ENCODE results near the gene PPIE. TPM values are rescaled to one million over a fixed set of nuclear protein-coding genes. Genes with fewer than 3 reads are reported as not detected.
"Not testable (repeated sequence)": the region's sequence is repeated elsewhere in the genome, so short reads cannot be mapped to it uniquely, and the experiment has no call there.

PPIE gene
- total RNA-seq, 1 donor = 31.1 TPM

DNA sequence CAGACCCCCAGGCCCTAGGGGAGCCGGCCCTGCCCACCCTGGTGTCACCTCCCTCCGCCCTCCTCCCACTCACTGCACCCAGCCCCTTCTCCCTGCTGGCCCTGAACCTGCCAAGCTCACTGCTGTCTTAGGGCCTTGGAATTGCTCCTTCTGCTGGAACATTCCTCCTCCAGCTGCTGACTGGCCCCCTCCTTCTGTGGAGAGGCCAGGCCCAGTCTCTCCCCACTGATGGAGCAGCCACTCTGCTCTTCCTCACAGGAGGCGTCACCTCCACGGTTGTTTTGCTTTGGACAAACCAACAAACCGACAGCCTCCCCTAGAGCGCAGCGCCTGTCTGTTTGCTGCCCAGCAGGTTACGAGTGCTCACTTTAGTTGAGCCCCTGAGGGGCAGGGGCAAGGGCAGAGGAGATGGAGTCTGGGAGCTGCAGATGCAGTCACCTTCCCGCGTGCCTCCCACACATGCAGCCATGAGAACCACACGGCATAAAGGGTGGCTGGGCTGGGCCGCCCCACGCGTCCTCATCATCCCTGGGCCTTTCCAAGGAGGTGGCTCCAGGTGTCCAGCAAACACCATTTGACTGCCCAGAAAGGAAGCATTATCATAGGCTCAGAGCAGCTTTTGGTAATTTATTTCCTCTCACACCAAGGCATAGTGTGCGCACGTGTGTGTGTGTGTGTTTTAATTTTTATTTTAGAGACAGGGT is 23.0 kb downstream of the PPIE start:
- H3K4me3 ChIP-seq (ENCODE audit: low read depth, low read length) = no peak overlapping the region
- no peak for DNase-seq (ENCODE audit: low read depth)
- no peak for TF ChIP-seq CTCF (IDR thresholded peaks at IDR 0.05; ENCODE audit: insufficient read depth, low read depth, low read length)

DNA sequence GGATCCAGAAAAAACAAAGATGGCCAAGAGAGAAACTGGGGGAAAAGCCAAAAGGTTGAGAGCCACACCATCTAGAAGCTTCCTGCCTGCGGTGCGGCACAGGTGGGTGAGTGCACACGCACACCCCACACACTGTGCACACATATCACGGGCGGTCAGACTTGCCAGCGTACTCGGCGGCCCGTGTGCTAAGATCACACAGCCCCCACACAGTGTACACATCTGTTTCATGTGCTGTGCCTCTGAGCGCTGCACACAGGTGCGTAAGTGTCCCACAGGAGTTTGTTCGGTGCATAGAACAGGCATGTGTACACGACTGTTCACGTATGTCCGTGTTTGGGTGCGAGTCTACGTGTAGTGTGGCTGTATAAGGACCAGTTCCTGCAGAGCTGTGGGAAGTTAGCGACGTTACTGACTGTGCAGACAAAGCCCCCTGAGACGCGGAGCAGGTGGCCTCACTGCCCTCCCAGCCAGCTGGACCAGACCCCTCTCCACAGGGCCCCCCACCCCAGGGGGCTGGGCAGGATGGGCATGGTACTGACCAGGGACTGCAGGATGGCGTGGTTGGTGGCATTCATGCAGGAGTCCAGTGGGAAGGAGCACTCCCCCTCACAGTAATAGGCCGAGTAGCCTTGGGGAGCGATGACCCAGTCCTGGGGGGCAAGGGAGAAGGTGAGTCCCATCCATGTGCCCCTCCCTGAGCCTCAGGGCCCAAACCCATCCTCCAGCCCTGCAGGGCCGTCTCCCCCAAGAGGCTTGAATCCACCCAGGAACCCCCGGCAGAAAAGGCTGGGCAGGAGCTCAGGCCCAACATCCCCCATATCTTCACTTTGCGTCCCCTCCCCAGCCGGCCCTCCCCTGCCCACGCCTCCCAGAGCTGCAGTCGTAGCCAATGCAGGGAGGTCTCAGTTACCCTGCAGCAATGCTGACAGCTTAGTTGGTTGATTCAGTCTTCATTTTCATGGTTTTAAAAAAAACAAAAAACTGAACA is 24.2 kb downstream of the PPIE start:
- H3K4me3 ChIP-seq (ENCODE audit: low read depth, low read length) = no peak overlapping the region
- DNase-seq (ENCODE audit: low read depth) = no peak
- TF ChIP-seq CTCF (IDR thresholded peaks at IDR 0.05; ENCODE audit: insufficient read depth, low read depth, low read length) = no peak

DNA sequence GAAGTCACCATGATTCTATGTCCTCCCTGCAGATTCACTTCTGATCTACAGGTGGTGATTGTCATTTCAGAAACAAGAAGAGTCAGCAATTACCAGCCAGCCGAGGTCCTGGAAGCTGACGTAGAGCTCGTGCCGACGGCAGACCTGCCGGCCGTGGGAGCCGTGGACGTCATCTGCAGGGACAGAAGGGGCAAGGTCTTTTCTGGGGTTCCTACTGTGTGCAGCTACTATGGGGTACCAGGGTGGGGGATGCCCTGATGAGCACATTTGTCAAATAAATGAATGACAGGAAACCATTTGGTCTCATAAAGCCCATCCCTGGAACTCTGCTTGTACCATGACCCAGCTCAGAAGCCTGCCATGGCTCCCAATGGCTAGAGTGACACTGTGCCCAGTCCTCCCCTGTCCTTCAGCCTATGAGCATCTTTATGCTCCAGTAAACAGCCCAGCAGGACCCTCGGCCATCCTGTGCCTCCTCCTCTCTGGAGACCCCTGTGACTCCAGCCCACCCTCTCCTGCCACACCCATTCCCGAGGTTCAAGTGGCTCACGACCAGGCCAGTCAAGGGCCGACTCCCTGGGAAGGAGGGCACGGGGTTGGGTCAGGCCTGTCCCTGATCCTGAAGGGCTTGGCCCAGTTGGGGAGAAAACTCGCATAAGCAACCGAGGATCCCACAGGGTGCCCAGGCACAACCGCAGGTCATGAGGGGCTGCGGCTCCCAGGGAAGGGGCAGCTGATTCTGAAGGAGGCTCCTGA is 25.1 kb downstream of the PPIE start:
- DNase-seq (ENCODE audit: low read depth); H3K4me3 ChIP-seq (ENCODE audit: low read depth, low read length): not testable (repeated sequence)

GRCh38 chr1:39764512-39764911 is 25.8 kb downstream of the PPIE start:
- not testable (repeated sequence) for H3K4me3 ChIP-seq (ENCODE audit: low read depth, low read length); DNase-seq (ENCODE audit: low read depth)

DNA sequence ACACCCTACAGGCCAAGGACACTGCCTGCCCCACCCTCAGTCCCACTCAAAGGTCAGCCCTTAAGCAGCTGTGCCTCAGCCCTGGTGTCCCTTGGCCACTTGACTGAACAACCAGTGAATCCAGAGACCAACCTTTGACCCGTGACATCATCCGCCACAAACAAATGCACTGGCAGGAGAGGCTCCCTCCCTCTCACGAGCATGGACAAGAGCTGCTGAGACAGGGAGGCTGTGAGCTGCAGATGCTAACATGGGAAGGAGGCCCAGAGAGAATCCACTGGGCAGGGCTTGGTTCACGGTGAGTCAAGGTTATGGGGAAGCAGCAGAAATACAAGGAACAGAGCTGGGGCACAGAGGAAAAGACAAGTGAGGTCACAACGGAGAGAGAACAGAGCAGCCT is 27.8 kb downstream of the PPIE start:
- H3K4me3 ChIP-seq (ENCODE audit: low read depth, low read length); DNase-seq (ENCODE audit: low read depth): not testable (repeated sequence)

DNA sequence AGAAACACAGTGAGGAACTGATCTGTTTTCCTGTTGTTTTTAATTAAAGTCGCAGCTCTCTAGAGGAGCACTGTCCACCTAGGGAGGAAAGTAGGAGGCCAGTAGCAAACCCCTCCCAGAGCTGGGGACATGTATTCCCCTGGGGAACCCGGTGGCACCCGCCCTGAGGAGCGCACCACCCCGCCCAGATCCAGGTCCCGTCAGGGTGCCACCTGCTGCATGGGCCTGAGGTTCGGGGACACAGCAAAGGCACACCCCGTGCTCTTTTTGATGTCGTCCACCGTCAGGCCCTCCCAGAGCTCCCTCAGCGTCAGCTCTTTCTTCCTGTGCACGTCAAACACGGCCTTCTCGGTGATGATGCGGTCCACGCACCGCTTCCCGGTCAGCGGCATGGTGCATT is 30.8 kb downstream of the PPIE start:
- not testable (repeated sequence) for DNase-seq (ENCODE audit: low read depth); H3K4me3 ChIP-seq (ENCODE audit: low read depth, low read length)

GRCh38 chr1:39770100-39771021 is 31.7 kb downstream of the PPIE start:
- H3K4me3 ChIP-seq (ENCODE audit: low read depth, low read length) = peak overlapping the region; percentile 41
- peak; percentile 12 for DNase-seq (ENCODE audit: low read depth)

DNA sequence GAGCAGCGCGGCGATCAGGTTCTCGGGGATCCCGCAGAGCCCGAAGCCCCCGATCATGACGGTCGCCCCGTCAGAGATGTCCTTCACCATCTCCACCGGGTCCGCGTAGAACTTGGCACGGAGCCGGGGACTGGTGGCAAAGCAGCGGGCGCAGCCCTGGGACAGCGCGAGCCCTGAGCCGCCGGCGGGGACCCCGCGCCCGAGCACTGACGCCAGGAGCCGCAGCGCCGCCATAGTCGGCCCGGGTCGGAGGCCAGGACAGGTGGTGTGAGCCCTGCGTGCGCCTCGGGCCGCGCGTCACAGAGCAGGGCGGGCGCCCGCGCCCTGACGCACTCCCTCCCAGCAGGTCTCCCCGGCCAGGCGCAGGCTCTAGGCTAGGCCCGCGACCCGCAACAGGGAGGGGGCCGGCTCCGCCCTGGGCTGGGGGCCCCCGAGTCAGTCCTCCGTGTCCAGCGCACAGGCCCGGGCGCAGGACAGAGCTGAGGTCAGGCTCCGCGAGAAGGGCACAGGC is 32.4 kb downstream of the PPIE start, which contains the start of gene OXCT2:
OXCT2 (minus strand) TSS at position 327 of the 511 bp plus-strand sequence; CDS start at position 234, 93 bp downstream.
- DNase-seq (ENCODE audit: low read depth) = not testable (repeated sequence)
- H3K4me3 ChIP-seq (ENCODE audit: low read depth, low read length) = peak within 1 kb of the TSS; percentile 41

DNA sequence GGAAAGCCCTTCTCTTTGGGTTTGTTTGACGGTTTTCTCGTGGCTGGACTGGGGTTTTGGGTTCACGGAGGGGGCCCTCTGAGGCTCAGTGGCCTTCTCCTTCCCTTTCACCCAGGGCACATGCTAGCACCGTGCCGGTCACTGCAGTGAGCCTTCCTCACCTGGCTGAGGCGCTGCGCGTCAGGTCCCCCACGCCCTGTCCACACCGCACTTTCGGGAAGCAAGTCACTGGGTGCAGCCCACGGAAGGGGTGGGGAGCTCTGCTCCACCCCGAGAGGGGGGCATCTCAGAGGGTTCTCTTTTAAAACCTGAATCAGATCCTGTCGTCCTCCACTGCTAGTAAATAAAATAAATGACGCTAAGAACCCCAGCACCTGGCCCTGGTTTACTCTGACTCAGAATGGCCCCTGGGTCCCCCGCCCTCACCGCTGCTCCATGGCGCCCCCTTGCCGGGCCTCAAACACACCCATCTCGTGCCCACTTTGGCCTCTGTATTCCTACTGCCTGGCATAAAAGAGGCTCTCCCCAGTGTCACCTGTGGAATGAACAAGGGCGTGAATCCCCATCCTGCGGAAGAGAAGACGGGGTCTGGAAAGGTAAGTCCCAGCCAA is 34.8 kb downstream of the PPIE start:
- not testable (repeated sequence) for H3K4me3 ChIP-seq (ENCODE audit: low read depth, low read length); DNase-seq (ENCODE audit: low read depth)

DNA sequence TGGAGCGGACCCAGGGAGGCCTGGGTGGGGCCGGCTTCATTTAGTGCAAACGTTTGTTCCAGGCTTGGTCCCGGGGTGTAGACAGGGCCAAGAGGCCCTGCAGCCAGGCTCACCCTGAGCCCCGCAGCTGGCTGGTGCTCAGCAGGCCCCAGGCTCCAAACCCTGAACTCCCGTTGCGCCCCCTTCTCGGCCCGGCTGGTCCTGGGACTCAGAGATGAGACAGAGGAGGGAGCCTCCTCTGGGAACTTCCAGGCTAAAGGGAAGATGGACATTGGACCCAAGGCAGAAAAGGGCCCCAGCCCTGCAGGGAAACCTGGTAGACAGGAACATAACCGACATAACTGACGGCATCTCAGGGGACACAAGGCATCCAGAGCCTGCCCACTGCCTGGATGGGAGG is 36.5 kb downstream of the PPIE start:
- DNase-seq (ENCODE audit: low read depth); H3K4me3 ChIP-seq (ENCODE audit: low read depth, low read length): not testable (repeated sequence)

GRCh38 chr1:39775676-39776399 is 37.2 kb downstream of the PPIE start:
- not testable (repeated sequence) for H3K4me3 ChIP-seq (ENCODE audit: low read depth, low read length); DNase-seq (ENCODE audit: low read depth)
